Rectal smooth muscle tissue (tissue), 1 donor: ENCODE results near the gene UBC.
"Not testable (repeated sequence)": the region's sequence is repeated elsewhere in the genome, so short reads cannot be mapped to it uniquely, and the experiment has no call there.

Experiments used
- H3K27ac ChIP-seq: one replicate; pipeline ENCODE4 v1.7.0; 2013; ENCODE audit warnings: low read depth, low read length, inconsistent platforms
- H3K27me3 ChIP-seq: one replicate; pipeline ENCODE4 v1.7.0; 2013; ENCODE audit warnings: low read length; ENCODE audit not compliant: control insufficient read depth, insufficient read depth
- H3K36me3 ChIP-seq: one replicate; pipeline ENCODE4 v1.7.0; 2013; ENCODE audit warnings: low read length; ENCODE audit not compliant: control insufficient read depth, insufficient read depth
- H3K4me1 ChIP-seq: one replicate; pipeline ENCODE4 v1.7.0; 2013; ENCODE audit warnings: low read length; ENCODE audit not compliant: control insufficient read depth, insufficient read depth
- H3K4me3 ChIP-seq: one replicate; pipeline ENCODE4 v1.7.0; 2013; ENCODE audit warnings: low read length
- H3K9ac ChIP-seq: one replicate; pipeline ENCODE4 v1.7.0; 2013; ENCODE audit warnings: low read length

UBC gene

DNA sequence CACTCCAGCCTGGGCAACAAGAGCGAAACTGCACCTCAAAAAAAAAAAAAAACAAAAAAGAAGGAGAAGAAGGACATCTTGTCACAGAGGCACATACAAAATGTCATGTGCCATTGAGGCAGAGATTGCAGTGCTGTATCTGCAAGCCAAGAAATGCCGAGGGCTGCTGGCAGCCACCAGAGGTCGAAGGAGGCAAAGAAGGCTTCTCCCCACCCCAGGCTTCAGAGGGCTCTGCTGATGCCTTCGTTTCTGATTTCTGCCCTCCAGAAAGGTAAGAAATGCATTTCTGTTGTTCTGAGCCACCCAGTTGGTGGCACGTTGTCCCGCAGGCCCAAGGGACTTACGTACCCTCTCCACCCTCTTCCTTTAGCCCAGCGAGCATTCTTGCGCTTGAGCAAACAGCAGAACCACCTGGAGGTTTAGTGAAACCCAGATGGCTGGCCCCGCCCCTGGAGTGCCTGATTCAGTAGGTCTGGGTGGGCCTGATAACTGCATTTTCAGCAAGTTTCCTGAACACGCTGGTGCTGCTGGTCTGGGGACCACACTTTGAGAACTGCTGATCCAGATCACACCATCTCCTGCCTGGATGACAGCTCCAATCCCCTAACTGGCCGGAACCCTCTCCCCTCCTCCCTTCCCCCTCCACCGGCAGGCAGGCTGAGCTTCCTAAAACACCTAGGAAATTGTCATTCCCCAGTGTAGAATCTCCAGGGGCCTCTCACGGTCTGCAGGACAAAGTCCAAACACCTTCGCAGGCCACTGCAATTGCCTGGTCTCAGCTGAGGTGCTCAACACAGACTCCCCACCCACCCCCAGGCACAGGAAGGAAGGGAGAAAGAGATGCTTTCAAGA, 29.6 kb downstream of the UBC start:
- Histone ChIP-seq H3K9ac (no peak overlapping the region), H3K36me3 (no peaks in the 10 kb centered on the region), H3K27me3 (no peaks in the 10 kb centered on the region), H3K27ac (no peak overlapping the region), H3K4me3 (no peak overlapping the region), H3K4me1 (no peaks in the 10 kb centered on the region)

- H3K36me3 ChIP-seq = no peaks in the 10 kb centered on the region
- H3K27ac ChIP-seq = no peak overlapping the region
- no peaks in the 10 kb centered on the region for H3K4me1 ChIP-seq
- H3K9ac ChIP-seq = no peak overlapping the region
- H3K4me3 ChIP-seq = no peak overlapping the region
- no peaks in the 10 kb centered on the region for H3K27me3 ChIP-seq
Observed at GRCh38 chr12:124883263-124884130, 31.0 kb downstream of the UBC start.

DNA sequence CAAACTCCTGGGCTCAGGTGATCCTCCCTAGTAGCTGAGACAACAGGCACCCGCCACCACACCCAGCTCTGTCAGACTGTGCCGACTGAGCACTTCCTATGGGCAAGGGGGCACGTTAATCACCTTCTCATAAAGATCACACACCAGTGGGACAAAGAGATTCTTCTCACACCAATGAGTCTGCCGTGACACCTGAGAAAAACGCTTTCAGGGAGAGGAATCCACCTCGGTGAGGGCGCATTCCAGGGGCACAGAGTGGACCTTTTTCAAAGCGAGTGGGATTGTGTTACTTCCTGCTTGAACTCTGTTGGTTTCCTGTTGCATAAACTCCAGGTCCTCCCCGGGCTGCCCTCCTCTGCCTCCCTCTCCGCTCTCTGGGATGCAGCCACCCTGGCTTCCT, 33.3 kb downstream of the UBC start:
- H3K4me3 ChIP-seq = no peak overlapping the region
- H3K36me3 ChIP-seq = no peaks in the 10 kb centered on the region
- H3K9ac ChIP-seq = no peak overlapping the region
- no peaks in the 10 kb centered on the region for H3K4me1 ChIP-seq
- H3K27me3 ChIP-seq = no peaks in the 10 kb centered on the region
- no peak overlapping the region for H3K27ac ChIP-seq

DNA sequence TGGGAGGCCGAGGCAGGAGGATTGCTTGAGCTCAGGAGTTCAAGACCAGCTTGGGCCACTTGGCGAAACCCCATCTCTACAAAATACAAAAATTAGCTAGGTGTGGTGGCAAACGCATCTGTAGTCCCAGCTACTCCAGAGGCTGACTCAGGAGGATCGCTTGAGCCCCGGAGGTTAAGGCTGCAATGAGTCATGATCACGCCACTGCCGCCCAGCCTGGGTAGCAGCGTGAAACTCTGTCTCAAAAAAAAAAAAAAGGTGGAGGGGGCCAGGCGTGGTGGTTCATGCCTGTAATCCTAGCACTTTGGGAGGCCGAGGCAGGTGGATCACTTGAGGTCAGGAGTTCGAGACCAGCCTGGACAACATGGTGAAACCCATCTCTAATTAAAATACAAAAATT, 34.1 kb downstream of the UBC start:
- not testable (repeated sequence) for H3K4me1 ChIP-seq, H3K9ac ChIP-seq, H3K4me3 ChIP-seq, H3K36me3 ChIP-seq, H3K27ac ChIP-seq, H3K27me3 ChIP-seq

- no peaks in the 10 kb centered on the region for H3K36me3 ChIP-seq
Observed at GRCh38 chr12:124878795-124879516, 35.5 kb downstream of the UBC start.

DNA sequence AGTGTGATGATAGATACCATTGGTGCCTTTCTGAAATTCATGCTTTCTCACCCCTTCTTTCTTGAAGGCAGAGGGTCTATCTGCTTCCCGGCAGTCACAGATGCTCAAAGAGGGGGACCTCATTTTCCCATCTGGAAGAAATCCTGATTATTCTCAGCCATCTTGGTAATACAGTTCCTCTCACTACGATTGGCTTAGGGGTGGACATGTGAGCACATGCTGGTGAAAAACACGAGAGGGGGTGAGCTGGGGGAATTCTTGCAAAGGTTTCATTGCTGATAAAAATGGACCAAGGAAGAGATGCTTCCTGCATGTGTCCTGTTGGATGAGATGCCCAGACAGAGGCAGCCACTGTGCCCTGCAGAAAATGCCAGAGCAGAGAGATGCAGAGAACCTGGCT, 37.0 kb downstream of the UBC start:
- Histone ChIP-seq H3K9ac (no peak overlapping the region), H3K36me3 (no peaks in the 10 kb centered on the region), H3K4me3 (no peak overlapping the region), H3K4me1 (no peaks in the 10 kb centered on the region), H3K27ac (no peak overlapping the region), H3K27me3 (no peaks in the 10 kb centered on the region)

More at GRCh38 chr12:124878795-124879516, 35.5 kb downstream of the UBC start:
- H3K9ac ChIP-seq = no peak overlapping the region
- H3K4me1 ChIP-seq = no peaks in the 10 kb centered on the region
- H3K27me3 ChIP-seq = no peaks in the 10 kb centered on the region
- no peak overlapping the region for H3K27ac ChIP-seq
- H3K4me3 ChIP-seq = no peak overlapping the region

DNA sequence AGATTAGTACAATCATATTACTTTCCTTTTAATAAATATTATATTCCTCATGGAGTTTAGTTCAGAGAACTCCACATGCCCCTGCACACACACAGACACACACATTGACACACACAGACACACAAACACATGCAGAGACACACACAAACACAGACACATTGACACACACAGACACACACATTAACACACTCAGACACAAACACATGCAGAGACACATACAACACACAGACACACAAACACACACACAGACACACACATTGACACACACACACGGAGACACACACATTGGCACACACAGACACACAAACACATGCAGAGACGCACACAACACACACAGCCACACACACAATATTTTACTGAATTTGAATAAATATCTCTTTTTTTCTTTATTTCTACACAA, 38.3 kb downstream of the UBC start:
- Histone ChIP-seq H3K4me1 (no peaks in the 10 kb centered on the region), H3K27ac (no peak overlapping the region), H3K36me3 (no peaks in the 10 kb centered on the region), H3K4me3 (no peak overlapping the region), H3K9ac (no peak overlapping the region), H3K27me3 (no peaks in the 10 kb centered on the region)

DNA sequence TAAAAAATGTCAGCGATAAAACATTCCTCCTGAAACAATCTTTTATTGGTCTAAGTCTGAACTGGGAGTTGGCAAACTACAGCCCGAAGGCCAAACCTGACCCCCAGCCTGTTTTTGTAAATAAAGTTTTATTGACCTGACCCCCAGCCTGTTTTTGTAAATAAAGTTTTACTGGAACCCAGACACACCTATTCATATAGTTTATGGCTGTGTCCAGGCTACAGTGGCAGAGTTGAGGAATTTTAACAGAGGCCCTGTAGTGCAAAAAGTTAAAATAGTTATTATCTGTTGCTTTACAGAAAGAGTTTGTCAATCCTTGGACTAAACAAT, 38.7 kb downstream of the UBC start:
- Histone ChIP-seq H3K4me3 (no peak overlapping the region), H3K27me3 (no peaks in the 10 kb centered on the region), H3K36me3 (no peaks in the 10 kb centered on the region), H3K27ac (no peak overlapping the region), H3K9ac (no peak overlapping the region), H3K4me1 (no peaks in the 10 kb centered on the region)

DNA sequence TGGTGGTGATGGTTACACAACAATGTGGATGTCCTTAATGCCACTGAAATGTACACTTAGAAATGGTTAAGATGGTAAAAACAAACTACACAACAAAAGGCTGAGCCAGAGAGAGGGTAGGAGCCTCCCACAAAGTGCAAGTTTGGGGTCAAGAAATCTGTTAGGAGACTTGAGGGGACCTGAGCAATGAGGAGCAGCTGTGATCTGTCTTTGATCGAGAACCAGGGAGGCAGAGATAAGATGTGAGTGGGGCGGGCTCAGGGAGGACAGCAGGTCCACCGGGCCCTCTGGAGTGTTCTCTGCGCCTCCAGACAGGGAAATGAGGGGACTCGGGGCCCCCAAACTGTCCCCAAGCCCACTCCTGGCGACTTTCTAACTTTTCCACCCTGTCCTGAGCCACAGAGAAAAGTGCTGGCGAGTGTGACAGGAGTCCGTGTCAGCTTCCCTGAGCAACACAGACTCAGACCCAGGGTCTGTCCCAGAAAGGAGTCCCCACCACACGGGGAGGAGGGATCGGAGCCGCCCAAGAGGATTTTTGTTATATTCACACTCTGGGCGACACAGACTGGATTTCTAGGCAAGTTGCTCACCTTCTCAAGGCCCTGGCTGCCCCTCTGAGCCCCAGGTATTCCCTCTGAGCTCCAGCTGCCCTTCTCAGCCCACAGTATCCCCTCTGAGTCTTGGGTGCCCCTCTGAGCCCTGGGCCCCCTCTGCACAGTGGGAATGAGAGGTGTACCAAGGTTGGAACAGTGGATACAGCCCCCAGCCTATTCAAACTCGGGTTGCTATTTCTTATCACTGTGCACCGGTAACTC, 39.3 kb downstream of the UBC start:
- no peak overlapping the region for H3K4me3 ChIP-seq
- no peak overlapping the region for H3K27ac ChIP-seq
- no peak overlapping the region for H3K9ac ChIP-seq
- no peaks in the 10 kb centered on the region for H3K4me1 ChIP-seq
- no peaks in the 10 kb centered on the region for H3K27me3 ChIP-seq
- H3K36me3 ChIP-seq = no peaks in the 10 kb centered on the region

- no peak overlapping the region for H3K27ac ChIP-seq
- H3K4me1 ChIP-seq = no peaks in the 10 kb centered on the region
- H3K9ac ChIP-seq = no peak overlapping the region
- H3K36me3 ChIP-seq = no peaks in the 10 kb centered on the region
- H3K4me3 ChIP-seq = no peak overlapping the region
- no peaks in the 10 kb centered on the region for H3K27me3 ChIP-seq
Observed at GRCh38 chr12:124874188-124874587, 40.3 kb downstream of the UBC start.

DNA sequence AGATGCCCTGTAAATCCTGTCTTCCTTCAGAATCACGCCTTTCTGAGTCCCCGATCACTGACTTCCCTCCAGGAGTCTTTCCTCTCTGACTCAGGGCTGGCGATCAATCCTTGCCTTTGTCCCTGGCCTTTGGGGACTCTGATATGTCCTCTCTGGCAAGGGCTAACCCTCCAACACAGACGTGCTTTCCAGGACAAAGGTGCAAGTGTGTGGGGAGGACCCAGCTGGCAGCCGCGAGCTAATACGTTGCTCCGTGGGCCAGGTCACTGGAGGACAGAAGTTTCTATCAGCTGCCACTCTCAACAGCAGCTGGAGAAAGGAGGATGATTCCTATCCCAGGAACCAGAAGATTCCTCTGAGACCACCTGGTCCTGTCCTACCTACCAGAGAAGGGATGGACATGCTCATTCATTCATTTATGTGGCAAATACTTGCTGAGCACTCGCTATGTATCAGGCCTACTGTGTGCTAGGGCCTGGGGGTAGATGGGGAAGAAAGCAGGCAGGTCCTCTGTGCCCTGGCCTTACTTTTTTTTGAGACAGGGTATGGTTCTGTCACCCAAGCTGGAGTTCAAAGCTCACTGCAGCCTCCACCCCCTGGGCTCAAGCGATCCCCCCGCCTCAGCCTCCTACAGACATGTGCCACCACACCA, 42.3 kb downstream of the UBC start:
- Histone ChIP-seq H3K4me1 (no peaks in the 10 kb centered on the region), H3K27ac (no peak overlapping the region), H3K36me3 (no peaks in the 10 kb centered on the region), H3K27me3 (no peaks in the 10 kb centered on the region), H3K9ac (no peak overlapping the region), H3K4me3 (no peak overlapping the region)
